ENCODE results near the gene STK10. TPM values are rescaled to one million over a fixed set of nuclear protein-coding genes. Genes with fewer than 3 reads are reported as not detected.

Gene STK10
- total RNA-seq, 2 experiments from 2014 or later: 98.2 to 104 TPM

GRCh38 chr5:172077664-172078425 is 110.2 kb downstream of the STK10 start:
- peak overlapping the region; percentile 58 for H3K27ac Mint-ChIP-seq
- intact Hi-C loops (cut with micrococcal nuclease): no loop called here
- H3K4me1 Mint-ChIP-seq (ENCODE audit: low read depth): peaks cover 13% of the 10 kb centered on the region
- no peaks in the 10 kb centered on the region for H3K27me3 Mint-ChIP-seq
- ChIA-PET POLR2A (no interaction called here), CTCF (interaction anchor here (0.6 to 1.3 kb wide), 3 partner anchors 18 to 396 kb away, joined by 3 to 6 read pairs (median 5); no protein-coding TSS in a partner anchor)
- peaks cover 45% of the 10 kb centered on the region for H3K36me3 Mint-ChIP-seq
- H3K4me3 Mint-ChIP-seq: no peak overlapping the region
- no peaks in the 10 kb centered on the region for H3K9me3 Mint-ChIP-seq
- DNase-seq: no peak

GRCh38 chr5:172076761-172077244 is 111.2 kb downstream of the STK10 start:
- no peaks in the 10 kb centered on the region for H3K9me3 Mint-ChIP-seq
- no peak for DNase-seq
- H3K36me3 Mint-ChIP-seq: peaks cover 38% of the 10 kb centered on the region
- intact Hi-C loops (cut with micrococcal nuclease): no loop called here
- ChIA-PET CTCF (no interaction called here), POLR2A (no interaction called here)
- no peaks in the 10 kb centered on the region for H3K27me3 Mint-ChIP-seq
- peaks cover 15% of the 10 kb centered on the region for H3K4me1 Mint-ChIP-seq (ENCODE audit: low read depth)
- no peak overlapping the region for H3K27ac Mint-ChIP-seq
- H3K4me3 Mint-ChIP-seq: no peak overlapping the region

GRCh38 chr5:172075656-172076055 is 112.4 kb downstream of the STK10 start:
- Mint-ChIP-seq H3K36me3 (peaks cover 35% of the 10 kb centered on the region), H3K27me3 (no peaks in the 10 kb centered on the region), H3K4me1 (ENCODE audit: low read depth) (peaks cover 26% of the 10 kb centered on the region), H3K9me3 (no peaks in the 10 kb centered on the region), H3K4me3 (no peak overlapping the region), H3K27ac (no peak overlapping the region)
- CTCF ChIA-PET: no interaction called here
- intact Hi-C loops (cut with micrococcal nuclease): no loop called here
- POLR2A ChIA-PET: no interaction called here
- DNase-seq: no peak

GRCh38 chr5:172074896-172075295 is 113.1 kb downstream of the STK10 start:
- Mint-ChIP-seq H3K27me3 (no peaks in the 10 kb centered on the region), H3K36me3 (peaks cover 33% of the 10 kb centered on the region), H3K4me3 (no peak overlapping the region), H3K27ac (no peak overlapping the region), H3K4me1 (ENCODE audit: low read depth) (peaks cover 29% of the 10 kb centered on the region), H3K9me3 (no peaks in the 10 kb centered on the region)
- CTCF ChIA-PET: interaction anchor here (1.3 kb wide), 1 partner anchor 15 kb away, joined by 3 read pairs; no protein-coding TSS in a partner anchor
- intact Hi-C loops (cut with micrococcal nuclease): no loop called here
- POLR2A ChIA-PET: interaction anchor here (0.8 kb wide), 1 partner anchor 20 kb away, joined by 3 read pairs; no protein-coding TSS in a partner anchor
- DNase-seq: no peak

- H3K9me3 Mint-ChIP-seq: peaks cover 2% of the 10 kb centered on the region
- no peak for DNase-seq
- CTCF ChIA-PET: interaction anchor here (1.8 to 2.3 kb wide), 3 partner anchors 12 to 212 kb away, joined by 5 to 9 read pairs (median 8); partner anchors contain the start of genes STK10 and UBTD2
- H3K36me3 Mint-ChIP-seq: peaks cover 27% of the 10 kb centered on the region
- no peaks in the 10 kb centered on the region for H3K27me3 Mint-ChIP-seq
- peak overlapping the region; percentile 35 for H3K27ac Mint-ChIP-seq
- no peak overlapping the region for H3K4me3 Mint-ChIP-seq
- H3K4me1 Mint-ChIP-seq (ENCODE audit: low read depth): peaks cover 48% of the 10 kb centered on the region
- intact Hi-C loops (cut with micrococcal nuclease): no loop called here
- POLR2A ChIA-PET: no interaction called here
These were observed 116.6 kb downstream of the STK10 start for GRCh38 chr5:172071309-172071875.

DNA sequence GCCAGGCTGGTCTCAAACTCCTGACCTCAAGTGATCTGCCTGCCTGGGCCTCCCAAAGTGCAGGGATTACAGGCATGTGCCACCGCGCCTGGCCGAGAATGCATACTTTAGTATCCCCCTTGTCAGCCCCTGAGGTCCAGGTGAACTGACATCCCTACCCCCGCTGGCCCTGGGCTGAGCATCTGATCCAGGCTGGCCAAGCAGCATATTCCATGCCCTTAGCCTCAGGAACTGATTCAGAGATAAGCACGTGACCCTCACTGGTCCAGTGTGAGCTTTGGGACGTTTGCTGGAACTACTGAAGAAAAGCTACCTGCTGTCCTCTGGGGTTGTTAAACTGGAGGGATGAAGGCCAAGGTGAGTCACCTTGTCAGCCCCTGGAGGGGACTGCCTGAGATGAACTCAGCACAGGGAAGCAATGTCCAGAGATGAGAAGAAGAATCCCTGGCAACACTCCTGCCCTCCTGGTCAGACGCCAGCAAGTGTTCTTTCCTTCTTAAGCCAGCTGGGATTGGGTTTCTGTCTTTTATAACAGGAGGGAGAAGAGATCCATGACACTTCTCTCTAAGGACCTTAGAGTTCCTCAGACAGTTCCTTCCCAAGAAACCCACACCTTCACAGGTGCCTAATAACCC is 122.5 kb downstream of the STK10 start:
- ChIA-PET POLR2A (interaction anchor here (1.1 kb wide), 1 partner anchor 226 kb away, joined by 3 read pairs; no protein-coding TSS in a partner anchor), CTCF (interaction anchor here (0.6 to 2.5 kb wide), 4 partner anchors 9 to 228 kb away, joined by 3 to 11 read pairs (median 8); partner anchors contain the start of gene FBXW11)
- Mint-ChIP-seq H3K9me3 (peaks cover 2% of the 10 kb centered on the region), H3K36me3 (peaks cover 53% of the 10 kb centered on the region), H3K4me1 (ENCODE audit: low read depth) (peaks cover 50% of the 10 kb centered on the region), H3K27me3 (no peaks in the 10 kb centered on the region), H3K27ac (peak overlapping the region; percentile 83), H3K4me3 (no peak overlapping the region)
- intact Hi-C loops (cut with micrococcal nuclease): loop anchor here (1.0 to 2.0 kb wide), 3 partner anchors 59 to 159 kb away; partner anchors contain the start of genes FBXW11 and STK10
- DNase-seq: no peak

GRCh38 chr5:172064766-172065165 is 123.3 kb downstream of the STK10 start:
- H3K9me3 Mint-ChIP-seq: peaks cover 2% of the 10 kb centered on the region
- intact Hi-C loops (cut with micrococcal nuclease): no loop called here
- H3K27me3 Mint-ChIP-seq: no peaks in the 10 kb centered on the region
- CTCF ChIA-PET: interaction anchor here (0.6 kb wide), 1 partner anchor 349 kb away, joined by 3 read pairs; no protein-coding TSS in a partner anchor
- no peak overlapping the region for H3K4me3 Mint-ChIP-seq
- no peak for DNase-seq
- H3K4me1 Mint-ChIP-seq (ENCODE audit: low read depth): peaks cover 45% of the 10 kb centered on the region
- POLR2A ChIA-PET: no interaction called here
- H3K36me3 Mint-ChIP-seq: peaks cover 60% of the 10 kb centered on the region
- H3K27ac Mint-ChIP-seq: no peak overlapping the region

DNA sequence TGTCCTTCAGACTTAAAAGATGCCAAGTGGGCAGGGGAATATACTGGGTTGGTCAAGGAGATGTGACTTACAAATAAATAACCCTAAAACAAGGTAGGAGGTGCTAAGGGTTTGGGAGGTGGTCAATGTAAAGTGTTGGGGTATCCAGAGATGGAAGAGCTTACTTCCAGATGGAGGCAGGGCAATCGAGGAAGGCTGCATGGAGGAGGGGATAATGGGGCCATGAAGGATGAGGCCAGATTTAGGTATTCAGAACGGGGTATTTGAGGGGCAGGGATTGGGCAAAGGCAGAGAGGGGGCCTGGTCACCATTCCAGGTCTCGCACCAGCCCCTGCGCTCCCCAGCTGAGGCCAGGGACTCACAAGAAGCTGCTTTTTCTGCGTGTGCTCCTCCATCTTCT is 123.7 kb downstream of the STK10 start:
- intact Hi-C loops (cut with micrococcal nuclease): no loop called here
- Mint-ChIP-seq H3K27me3 (no peaks in the 10 kb centered on the region), H3K4me1 (ENCODE audit: low read depth) (peaks cover 44% of the 10 kb centered on the region), H3K4me3 (no peak overlapping the region), H3K36me3 (peaks cover 64% of the 10 kb centered on the region), H3K27ac (no peak overlapping the region), H3K9me3 (peaks cover 2% of the 10 kb centered on the region)
- no peak for DNase-seq
- ChIA-PET CTCF (interaction anchor here (0.6 kb wide), 1 partner anchor 350 kb away, joined by 3 read pairs; no protein-coding TSS in a partner anchor), POLR2A (no interaction called here)

DNA sequence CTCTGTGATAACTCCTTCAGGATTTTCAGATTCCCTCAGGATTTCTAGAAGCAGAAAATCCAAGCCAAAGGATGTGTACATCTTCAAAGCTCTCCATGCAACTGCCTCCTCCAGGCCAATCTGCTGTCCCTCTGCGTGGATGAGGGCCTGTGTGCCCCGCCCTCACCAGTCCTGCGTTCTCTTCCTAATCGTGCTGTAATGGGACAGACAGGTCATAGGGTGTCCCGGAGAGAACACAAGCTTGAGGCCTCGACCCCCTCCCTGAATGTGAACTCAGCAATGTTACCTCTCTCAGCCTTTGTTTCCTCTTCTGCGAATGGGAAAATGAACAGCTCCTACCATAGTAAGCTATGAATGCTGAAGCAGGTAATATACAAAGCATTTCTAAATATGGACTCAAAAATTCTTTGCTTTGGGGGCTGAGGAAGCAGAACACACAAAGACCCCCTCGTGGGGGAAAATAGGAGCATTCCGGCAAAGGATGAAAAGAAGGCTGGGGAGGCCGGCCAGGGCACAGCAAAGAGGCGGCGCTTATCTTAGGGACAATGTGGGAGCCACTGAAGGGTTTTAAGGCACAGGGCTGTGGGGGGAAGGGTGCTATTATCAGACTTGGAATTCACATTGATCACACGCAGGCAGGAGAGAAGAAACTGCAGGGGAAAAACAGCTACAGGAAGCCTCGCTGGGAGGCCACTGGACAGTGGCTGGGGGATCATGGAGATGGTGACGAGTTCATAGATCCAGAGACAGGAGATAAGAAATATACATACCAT is 124.4 kb downstream of the STK10 start:
- Mint-ChIP-seq H3K4me3 (no peak overlapping the region), H3K36me3 (peaks cover 62% of the 10 kb centered on the region), H3K4me1 (ENCODE audit: low read depth) (peaks cover 36% of the 10 kb centered on the region), H3K9me3 (peaks cover 2% of the 10 kb centered on the region), H3K27ac (no peak overlapping the region), H3K27me3 (no peaks in the 10 kb centered on the region)
- CTCF ChIA-PET: interaction anchor here (0.5 to 1.0 kb wide), 2 partner anchors 147 to 218 kb away, joined by 4 read pairs; no protein-coding TSS in a partner anchor
- DNase-seq: no peak
- intact Hi-C loops (cut with micrococcal nuclease): no loop called here
- POLR2A ChIA-PET: no interaction called here

- no peaks in the 10 kb centered on the region for H3K27me3 Mint-ChIP-seq
- peaks cover 49% of the 10 kb centered on the region for H3K36me3 Mint-ChIP-seq
- CTCF ChIA-PET: interaction anchor here (0.8 to 2.6 kb wide), 28 partner anchors 8 to 641 kb away, joined by 3 to 39 read pairs (median 5); partner anchors contain the start of genes FBXW11, FGF18, STK10 and UBTD2
- intact Hi-C loops (cut with micrococcal nuclease): no loop called here
- POLR2A ChIA-PET: interaction anchor here (1.0 kb wide), 1 partner anchor 53 kb away, joined by 3 read pairs; the partner anchor contains the start of gene FBXW11
- H3K4me1 Mint-ChIP-seq (ENCODE audit: low read depth): peaks cover 4% of the 10 kb centered on the region
- no peak for DNase-seq
- no peak overlapping the region for H3K27ac Mint-ChIP-seq
- no peaks in the 10 kb centered on the region for H3K9me3 Mint-ChIP-seq
- H3K4me3 Mint-ChIP-seq: no peak overlapping the region
These were observed 128.3 kb downstream of the STK10 start for GRCh38 chr5:172059661-172060100.

GRCh38 chr5:172058088-172058487 is 129.9 kb downstream of the STK10 start:
- no peak for DNase-seq
- H3K27ac Mint-ChIP-seq: no peak overlapping the region
- H3K9me3 Mint-ChIP-seq: no peaks in the 10 kb centered on the region
- peaks cover 2% of the 10 kb centered on the region for H3K4me1 Mint-ChIP-seq (ENCODE audit: low read depth)
- no peak overlapping the region for H3K4me3 Mint-ChIP-seq
- CTCF ChIA-PET: interaction anchor here (0.6 to 3.3 kb wide), 8 partner anchors 8 to 225 kb away, joined by 3 to 12 read pairs (median 4); partner anchors contain the start of gene STK10
- no peaks in the 10 kb centered on the region for H3K27me3 Mint-ChIP-seq
- POLR2A ChIA-PET: no interaction called here
- H3K36me3 Mint-ChIP-seq: peaks cover 42% of the 10 kb centered on the region
- intact Hi-C loops (cut with micrococcal nuclease): no loop called here
